HG02870 (cell line): ENCODE data around the gene BCR.

Source experiments
- ATAC-seq: cut with Tn5 transposase; IDR thresholded peaks from one replicate; pipeline ENCODE4 v1.9.1; 2021; ENCODE audit warnings: mild to moderate bottlenecking, moderate library complexity; ENCODE audit not compliant: unreplicated experiment

BCR gene

GRCh38 chr22:23150762-23151161 is 29.5 kb upstream of the BCR start:
- ATAC-seq: no peak

DNA sequence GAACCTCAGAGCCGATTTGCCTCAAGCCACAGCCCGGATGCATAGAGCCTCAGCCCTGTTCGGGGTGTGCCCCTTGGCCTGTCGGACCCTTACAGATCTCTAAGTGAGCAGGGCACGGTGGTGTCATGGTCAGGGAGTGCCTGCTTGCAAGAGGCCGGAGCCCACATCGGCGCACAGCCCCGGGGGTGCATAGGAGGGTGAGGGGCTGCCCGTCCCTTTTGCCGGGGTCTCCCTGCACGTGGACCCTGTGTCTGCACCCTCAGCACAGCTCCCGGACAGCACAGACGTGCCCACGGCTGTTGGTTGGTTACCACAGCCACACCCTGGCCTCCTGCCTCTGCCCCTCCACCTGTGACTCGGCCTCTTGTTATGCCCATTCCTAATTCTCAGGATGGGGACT is 28.5 kb upstream of the BCR start:
- ATAC-seq: no peak

GRCh38 chr22:23152238-23153114 is 27.8 kb upstream of the BCR start:
- ATAC-seq: no peak

DNA sequence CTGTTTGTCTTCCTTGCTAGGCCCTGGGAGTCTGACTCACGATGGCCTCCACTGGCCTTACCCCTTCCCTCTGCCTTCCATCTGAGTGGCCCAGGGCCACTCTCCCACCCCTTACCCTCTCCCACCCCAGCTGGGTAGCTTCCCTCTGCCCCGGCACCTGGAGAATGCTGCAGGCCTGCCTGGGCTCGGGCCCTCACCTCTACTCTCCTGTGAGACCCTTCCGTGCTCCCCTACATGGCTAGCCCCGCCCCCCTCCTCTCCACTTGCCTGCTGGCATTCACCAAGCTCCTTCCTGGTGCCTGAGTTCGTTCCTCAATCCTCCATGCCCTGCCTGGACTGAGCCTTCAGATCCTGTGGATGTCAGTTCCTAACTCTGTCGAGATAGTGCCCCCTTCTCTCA is 26.3 kb upstream of the BCR start:
- no peak for ATAC-seq

- ATAC-seq: no peak
Measured at GRCh38 chr22:23154461-23154860, 25.8 kb upstream of the BCR start.

DNA sequence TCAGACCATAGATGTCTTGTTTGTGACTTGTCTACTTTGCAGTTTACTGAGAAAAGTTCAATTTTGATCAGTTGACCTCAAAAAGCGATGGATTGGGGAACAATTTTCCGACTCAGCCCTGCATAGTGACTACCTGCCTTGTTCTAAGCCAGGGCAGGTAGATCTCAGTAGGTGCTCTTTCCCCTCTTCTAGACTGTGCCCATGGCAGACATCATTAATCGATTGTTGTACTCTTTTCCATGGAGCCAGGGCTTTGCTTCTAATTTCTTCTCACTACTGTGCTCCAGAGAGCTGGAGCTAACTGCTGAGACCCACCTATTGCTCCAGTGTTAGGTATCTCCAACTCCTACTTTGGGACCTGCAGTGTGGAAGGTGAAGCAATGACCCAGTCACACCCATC is 25.2 kb upstream of the BCR start:
- no peak for ATAC-seq

GRCh38 chr22:23155831-23156230 is 24.5 kb upstream of the BCR start:
- no peak for ATAC-seq

DNA sequence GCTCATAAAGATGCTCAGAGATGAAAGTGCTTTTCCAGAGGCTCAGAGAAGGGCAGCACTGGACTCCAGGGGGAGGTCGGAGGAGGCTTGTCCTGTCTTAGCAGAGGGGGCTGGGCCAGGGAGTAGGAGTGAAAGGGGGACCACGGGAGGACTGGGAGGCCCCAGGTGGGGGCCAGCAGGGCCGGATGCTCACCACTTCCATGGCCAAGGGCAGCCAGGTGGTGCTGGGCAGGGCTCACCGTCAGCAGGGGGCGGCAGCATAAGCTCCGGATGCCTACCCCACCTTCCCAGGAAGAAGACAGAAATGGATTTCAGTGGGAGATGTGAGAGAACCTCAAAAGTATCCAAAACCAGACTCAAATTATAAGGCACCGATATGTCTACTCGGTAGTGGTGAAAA is 24.0 kb upstream of the BCR start:
- no peak for ATAC-seq

DNA sequence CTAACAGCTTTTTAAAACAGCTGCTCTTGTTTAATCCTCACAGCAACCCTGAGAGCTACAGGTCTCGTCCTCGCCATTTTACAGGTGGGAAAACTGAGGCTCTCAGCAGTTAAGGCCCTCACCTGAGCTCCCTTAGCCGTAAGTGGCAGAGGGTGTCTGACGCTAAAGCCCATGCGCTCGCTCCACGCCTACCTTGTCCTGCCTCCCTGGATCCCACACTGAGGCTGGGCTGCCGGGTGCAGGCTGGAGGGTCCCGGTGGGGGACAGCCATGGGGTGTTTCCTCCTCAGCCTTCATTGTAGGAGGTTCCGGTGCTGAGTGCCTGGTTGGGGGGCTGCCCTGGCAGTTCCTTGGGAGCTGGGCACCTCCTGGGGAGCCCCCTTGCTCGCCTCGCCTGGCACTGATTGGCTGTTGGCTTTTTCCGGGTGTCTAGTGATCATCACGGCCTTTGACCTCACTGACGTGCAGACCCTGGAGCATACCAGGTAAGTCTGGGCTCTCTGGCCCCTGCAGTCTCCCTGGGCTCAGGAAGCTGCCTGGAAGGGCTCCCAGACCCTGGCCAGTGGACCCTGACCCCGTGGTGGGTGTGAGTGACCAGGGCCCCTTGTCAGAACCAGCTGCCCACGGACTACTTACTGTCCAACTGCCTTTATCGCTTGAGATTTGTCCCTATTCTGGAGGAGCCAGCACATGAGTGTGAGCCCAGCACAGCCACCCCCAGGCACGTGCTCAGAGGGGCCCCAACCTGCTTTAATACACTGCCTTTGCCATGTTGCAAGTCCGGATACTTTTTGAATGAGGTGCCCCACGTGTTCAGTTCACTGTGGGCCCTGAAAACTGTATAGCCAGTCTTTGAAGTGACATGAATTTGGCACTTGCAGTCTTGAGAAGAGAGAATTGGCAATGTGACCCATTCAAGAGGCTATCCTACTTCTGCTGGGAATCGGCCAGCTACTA is 22.5 kb upstream of the BCR start:
- ATAC-seq: no peak

- ATAC-seq: no peak
Measured at GRCh38 chr22:23158516-23159290, 21.6 kb upstream of the BCR start.

DNA sequence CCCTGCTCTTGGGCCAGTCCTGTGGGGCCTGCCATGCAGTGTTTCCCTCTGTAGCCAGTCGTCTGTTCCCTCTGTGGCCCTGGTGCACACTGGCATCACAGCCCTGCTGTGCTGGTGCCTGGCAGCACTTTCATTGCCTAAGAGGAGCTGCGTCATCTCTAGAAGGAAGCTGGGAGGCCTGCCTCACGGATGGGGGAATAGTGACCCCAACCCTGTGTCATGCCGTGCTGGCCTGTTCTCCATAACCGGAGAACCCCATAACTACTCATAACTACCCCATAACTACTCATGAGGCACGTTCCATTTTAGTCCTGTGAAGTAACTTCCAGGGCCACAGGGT is 21.0 kb upstream of the BCR start:
- ATAC-seq: no peak

DNA sequence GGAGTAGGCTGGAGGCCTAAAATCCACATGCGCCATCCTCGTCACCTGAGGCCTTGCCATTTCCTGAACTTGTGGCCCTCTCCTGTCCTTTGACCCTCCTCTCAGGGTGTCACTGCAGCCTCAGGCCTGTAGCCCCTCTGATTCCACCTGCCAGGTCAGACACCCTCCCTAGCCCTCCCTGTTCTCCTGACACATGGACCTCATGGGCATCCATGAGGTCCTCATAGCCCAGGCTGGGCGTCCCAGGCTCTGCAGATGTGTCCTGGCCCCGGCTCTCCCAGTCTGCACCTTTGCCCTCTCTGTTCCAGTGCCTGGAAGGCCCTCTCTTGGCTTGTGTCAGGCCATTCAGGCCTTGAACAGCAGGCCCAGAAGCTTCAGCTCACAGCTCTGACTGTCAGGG is 19.3 kb upstream of the BCR start:
- no peak for ATAC-seq

DNA sequence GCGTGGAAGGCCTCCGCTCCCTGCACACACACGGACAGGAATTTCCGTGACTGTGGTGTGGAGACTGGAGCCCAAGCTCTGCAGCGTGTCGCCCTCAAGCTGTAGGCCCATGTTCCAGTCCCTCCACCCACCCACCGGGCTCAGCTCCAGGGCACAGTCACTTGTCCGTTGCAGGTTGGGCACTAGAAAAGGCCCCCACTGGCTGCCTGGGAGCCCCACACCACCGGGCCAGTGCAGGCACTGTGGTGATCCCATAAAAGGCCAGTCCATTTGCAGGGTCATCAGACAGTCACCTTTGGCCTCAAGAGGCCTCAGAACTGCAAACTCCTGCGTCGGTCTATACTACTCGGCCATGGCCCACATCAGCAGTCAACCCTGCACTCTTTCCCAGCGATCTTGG is 18.7 kb upstream of the BCR start:
- no peak for ATAC-seq

GRCh38 chr22:23163665-23164064 is 16.6 kb upstream of the BCR start:
- no peak for ATAC-seq

DNA sequence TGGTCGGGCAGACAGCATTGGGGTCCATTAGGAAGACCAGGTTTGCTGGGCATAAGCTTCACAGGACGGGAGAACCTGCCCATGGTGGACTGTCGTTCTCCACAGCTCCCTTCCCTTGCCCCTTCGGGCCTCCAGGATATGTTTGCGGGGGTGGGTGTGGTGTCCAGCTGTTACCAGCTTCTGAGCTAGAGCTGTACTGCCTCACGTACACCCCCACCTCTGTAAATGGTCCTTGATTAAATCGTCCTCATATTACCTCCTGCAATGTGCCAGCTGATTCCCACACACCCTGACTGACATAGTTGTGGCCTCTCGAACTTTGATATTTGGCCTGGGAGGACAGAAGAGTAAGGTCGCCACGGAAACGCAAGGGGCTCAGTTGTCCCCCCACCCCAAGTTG is 16.2 kb upstream of the BCR start:
- no peak for ATAC-seq

DNA sequence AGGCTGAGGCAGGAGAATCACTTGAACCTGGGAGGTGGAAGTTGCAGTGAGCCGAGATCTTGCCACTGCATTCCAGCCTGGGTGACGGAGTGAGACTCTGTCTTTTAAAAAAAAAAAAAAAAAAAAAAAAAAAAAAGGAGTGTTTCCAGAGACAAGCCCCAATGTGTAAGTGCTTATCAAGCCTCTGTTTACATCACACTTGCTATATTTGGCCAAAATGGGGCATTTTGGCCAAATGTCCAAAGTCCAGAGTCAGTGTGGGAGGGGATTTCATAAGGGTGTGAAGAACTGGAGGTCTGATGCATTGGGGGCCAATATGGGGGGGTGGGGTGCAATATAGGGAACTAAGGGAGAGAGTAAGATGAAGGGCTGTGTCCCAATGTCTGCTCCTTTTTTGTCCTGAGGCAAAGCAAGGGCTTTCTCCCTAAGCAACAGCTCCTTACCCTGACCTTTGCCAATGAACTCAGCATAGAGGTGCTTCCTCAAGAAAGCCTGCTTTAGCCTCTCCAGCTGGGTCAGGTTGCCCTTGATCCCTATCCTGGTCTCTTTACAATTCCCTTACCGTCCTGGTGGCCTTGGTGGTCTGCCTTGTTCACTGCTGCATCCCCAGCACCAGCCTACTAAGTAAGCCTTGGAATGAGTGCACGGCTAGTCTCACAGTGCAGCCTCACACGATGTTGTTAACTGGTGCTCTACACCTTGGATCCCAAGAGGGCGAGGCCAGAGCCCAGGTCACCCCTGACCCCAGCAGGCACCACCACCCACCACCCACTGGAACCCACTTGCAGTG is 14.1 kb upstream of the BCR start:
- ATAC-seq: no peak

DNA sequence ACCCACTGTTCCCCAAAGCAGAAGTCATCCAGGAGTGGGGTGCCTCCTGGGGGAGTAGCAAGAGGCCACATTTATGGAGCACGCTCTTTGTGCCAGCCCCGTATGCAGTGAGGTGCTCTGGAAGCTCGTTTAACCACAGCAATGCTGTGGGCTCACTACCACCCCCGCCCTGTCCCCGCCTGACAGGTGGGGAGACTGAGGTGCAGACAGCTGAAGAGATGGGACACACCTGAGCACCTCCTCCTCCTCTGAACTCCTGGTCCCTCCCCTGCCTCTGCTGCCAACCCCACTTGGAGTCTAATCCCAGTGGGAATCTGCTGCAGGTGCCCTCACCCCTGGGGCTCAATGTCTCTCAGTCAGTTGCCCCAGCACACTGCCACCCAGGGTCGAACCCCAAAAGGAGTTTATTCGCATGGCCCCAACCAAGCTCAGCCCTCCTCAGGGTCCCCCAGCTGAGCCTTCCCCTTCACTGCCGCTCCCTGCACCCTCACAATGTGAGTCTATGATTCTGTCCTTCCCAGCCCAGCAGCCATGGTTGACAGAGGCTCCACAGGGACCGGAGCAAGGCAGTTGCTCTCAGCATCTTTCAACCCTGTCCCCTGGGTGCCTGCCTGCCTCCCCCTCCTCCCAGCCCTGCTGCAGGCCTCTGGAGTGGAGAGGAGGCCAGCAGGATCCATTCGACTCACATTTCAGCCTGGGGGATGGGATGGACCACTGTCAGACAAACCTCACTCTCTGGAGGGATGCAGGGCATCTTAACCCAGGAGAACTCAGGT is 13.3 kb upstream of the BCR start:
- no peak for ATAC-seq

- ATAC-seq: no peak
Measured at GRCh38 chr22:23168391-23169042, 11.8 kb upstream of the BCR start.

DNA sequence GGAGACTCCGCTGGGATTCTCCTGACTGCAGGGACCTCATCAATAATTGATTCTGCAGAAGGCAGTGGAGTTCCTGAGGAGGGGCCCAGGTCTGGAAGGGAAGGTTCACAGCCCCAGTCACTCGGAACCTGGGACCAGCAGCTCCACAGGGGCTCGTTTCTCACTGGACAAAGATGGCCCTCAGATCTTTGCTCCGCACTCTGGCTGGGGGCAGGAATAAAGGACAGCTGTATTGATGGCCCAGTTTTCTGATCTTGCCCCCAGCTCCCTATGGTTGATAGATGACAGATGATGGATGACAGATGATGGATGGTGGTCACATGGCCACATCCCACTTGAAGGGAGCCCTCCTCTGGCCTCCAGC is 11.3 kb upstream of the BCR start:
- no peak for ATAC-seq
